GM12878 (cell line): ENCODE data around the gene ZNF227.

Experiments used
- ASH2L ChIP-seq: fragments of 300-600, 200-600 bp; sonication (generic); IDR thresholded peaks from 2 replicates; pipeline ENCODE4 v1.6.1; 2017; ENCODE audit warnings: low read depth, mild to moderate bottlenecking, borderline replicate concordance
- POLR2A ChIP-seq: IDR thresholded peaks from 2 replicates; pipeline ENCODE4 v1.6.1; 2011; ENCODE audit warnings: low read depth, mild to moderate bottlenecking, low read length
- POLR2AphosphoS5 ChIP-seq: IDR thresholded peaks from 2 replicates; pipeline ENCODE4 v1.6.1; 2011; ENCODE audit warnings: mild to moderate bottlenecking, low read length, inconsistent platforms
- RAD21 ChIP-seq: IDR thresholded peaks from 2 replicates; pipeline ENCODE4 v1.6.1; 2011; ENCODE audit warnings: mild to moderate bottlenecking, low read depth, low read length, moderate library complexity; ENCODE audit not compliant: insufficient read depth
- YY1 ChIP-seq: IDR thresholded peaks from 2 replicates; pipeline ENCODE4 v1.6.1; 2011; ENCODE audit warnings: low read depth, mild to moderate bottlenecking, low read length
- ZZZ3 ChIP-seq: IDR thresholded peaks from 2 replicates; pipeline ENCODE4 v1.6.1; 2011; ENCODE audit warnings: low read depth; ENCODE audit not compliant: control insufficient read depth, insufficient read length
- TF ChIP-seq, protein P1 (sequence below), 3 experiments: IDR thresholded peaks in 2 of 3; conservative IDR thresholded peaks in 1 of 3; 2 replicates each; pipeline ENCODE4 v1.5.1; 2011; ENCODE audit warnings: low read depth in 3 of 3, low read length in 3 of 3, mild to moderate bottlenecking in 3 of 3, control low read depth in 2 of 3, moderate library complexity in 2 of 3, inconsistent platforms in 1 of 3, mixed read lengths in 1 of 3; ENCODE audit not compliant: control insufficient read depth in 2 of 3, insufficient read depth in 1 of 3; ENCODE audit errors: extremely low read depth in 1 of 3
- TF ChIP-seq, protein P2 (sequence below): IDR thresholded peaks from 2 replicates; pipeline ENCODE4 v1.6.1; 2012; ENCODE audit warnings: low read depth, low read length, improper control_type of control experiment
- TF ChIP-seq, protein P3 (sequence below): fragments of 450-650 bp; IDR thresholded peaks from 2 replicates; pipeline ENCODE4 v1.6.1; 2017; ENCODE audit warnings: mild to moderate bottlenecking

DNA sequence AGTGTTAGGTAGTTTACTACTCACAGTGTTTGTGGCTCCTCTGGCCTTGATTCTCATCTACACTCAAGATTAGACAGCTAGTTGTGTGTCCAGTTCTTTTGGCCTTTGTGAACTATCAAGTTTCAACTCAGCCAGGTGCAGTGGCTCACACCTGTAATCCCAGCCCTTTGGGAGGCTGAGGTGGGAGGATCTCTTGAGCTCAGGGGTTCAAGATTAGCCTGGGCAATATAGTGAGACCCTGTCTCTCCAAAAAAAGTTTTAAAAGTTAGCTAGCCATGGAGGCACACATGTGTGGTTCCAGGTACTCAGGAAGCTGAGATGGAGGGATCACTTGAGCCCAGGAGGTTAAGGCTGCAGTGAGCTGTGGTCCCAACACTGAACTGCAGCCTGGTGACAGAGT, 31.4 kb upstream of the ZNF227 start:
- no peak for TF ChIP-seq POLR2AphosphoS5
- TF ChIP-seq ASH2L: no peak
- no peak for TF ChIP-seq RAD21
- TF ChIP-seq YY1: no peak
- TF ChIP-seq ZZZ3: no peak
- TF ChIP-seq POLR2A: no peak
- TF ChIP-seq, protein P1, sequence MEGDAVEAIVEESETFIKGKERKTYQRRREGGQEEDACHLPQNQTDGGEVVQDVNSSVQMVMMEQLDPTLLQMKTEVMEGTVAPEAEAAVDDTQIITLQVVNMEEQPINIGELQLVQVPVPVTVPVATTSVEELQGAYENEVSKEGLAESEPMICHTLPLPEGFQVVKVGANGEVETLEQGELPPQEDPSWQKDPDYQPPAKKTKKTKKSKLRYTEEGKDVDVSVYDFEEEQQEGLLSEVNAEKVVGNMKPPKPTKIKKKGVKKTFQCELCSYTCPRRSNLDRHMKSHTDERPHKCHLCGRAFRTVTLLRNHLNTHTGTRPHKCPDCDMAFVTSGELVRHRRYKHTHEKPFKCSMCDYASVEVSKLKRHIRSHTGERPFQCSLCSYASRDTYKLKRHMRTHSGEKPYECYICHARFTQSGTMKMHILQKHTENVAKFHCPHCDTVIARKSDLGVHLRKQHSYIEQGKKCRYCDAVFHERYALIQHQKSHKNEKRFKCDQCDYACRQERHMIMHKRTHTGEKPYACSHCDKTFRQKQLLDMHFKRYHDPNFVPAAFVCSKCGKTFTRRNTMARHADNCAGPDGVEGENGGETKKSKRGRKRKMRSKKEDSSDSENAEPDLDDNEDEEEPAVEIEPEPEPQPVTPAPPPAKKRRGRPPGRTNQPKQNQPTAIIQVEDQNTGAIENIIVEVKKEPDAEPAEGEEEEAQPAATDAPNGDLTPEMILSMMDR (IDR thresholded peaks at IDR 0.05 in 2 of 3, conservative IDR thresholded peaks at IDR 0.05 in 1 of 3; ENCODE audit: control insufficient read depth in 2 of 3, extremely low read depth in 1 of 3, insufficient read depth in 1 of 3, low read depth in 3 of 3, low read length in 3 of 3): no peak
- TF ChIP-seq, protein P2, sequence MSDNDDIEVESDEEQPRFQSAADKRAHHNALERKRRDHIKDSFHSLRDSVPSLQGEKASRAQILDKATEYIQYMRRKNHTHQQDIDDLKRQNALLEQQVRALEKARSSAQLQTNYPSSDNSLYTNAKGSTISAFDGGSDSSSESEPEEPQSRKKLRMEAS: no peak
- TF ChIP-seq, protein P3, sequence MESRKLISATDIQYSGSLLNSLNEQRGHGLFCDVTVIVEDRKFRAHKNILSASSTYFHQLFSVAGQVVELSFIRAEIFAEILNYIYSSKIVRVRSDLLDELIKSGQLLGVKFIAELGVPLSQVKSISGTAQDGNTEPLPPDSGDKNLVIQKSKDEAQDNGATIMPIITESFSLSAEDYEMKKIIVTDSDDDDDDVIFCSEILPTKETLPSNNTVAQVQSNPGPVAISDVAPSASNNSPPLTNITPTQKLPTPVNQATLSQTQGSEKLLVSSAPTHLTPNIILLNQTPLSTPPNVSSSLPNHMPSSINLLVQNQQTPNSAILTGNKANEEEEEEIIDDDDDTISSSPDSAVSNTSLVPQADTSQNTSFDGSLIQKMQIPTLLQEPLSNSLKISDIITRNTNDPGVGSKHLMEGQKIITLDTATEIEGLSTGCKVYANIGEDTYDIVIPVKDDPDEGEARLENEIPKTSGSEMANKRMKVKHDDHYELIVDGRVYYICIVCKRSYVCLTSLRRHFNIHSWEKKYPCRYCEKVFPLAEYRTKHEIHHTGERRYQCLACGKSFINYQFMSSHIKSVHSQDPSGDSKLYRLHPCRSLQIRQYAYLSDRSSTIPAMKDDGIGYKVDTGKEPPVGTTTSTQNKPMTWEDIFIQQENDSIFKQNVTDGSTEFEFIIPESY: no peak
